ENCODE results near the gene CEP83.

DNA sequence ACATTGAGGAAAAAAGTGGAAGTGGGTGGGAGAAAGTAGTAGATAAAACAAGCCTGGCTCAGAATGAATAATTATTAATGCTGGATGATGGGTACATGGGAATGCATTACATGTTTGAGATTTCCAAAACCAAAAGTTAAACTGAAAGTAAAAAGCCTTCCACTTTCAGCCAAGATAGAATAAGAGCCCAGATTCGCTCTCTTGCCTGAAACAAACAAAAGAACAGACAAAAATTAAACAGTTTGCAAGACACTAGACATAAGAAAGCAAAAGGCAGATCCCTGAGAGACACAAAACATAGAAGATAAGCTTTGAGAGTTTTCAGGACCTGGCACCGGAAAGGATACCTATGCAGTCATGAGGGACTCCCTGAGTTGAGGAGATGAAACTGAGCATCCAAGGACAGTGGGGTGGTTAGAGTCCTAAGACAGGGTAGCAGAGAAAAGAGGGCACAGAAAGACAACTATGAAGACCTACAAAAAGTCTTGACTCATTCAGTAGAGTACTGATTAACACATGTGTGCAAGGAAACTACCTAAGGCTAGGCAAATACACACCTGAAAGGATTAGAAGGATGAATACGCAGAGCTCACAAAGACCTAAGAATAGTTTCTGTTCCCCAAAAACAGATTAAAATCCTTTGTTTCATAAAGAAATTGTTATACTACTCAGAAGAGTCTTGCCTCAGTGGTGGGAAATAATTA is 54.1 kb downstream of the CEP83 start:
- TF ChIP-seq, protein P1, sequence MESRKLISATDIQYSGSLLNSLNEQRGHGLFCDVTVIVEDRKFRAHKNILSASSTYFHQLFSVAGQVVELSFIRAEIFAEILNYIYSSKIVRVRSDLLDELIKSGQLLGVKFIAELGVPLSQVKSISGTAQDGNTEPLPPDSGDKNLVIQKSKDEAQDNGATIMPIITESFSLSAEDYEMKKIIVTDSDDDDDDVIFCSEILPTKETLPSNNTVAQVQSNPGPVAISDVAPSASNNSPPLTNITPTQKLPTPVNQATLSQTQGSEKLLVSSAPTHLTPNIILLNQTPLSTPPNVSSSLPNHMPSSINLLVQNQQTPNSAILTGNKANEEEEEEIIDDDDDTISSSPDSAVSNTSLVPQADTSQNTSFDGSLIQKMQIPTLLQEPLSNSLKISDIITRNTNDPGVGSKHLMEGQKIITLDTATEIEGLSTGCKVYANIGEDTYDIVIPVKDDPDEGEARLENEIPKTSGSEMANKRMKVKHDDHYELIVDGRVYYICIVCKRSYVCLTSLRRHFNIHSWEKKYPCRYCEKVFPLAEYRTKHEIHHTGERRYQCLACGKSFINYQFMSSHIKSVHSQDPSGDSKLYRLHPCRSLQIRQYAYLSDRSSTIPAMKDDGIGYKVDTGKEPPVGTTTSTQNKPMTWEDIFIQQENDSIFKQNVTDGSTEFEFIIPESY (IDR thresholded peaks at IDR 0.05; ENCODE audit: borderline replicate concordance, low read depth) = no peak
- TF ChIP-seq REST (IDR thresholded peaks at IDR 0.05; ENCODE audit: low read depth, low read length) (no peak), ELF1 (IDR thresholded peaks at IDR 0.05) (no peak), MXI1 (IDR thresholded peaks at IDR 0.05; ENCODE audit: low read depth, low read length) (no peak), SMC3 (IDR thresholded peaks at IDR 0.05; ENCODE audit: low read depth, low read length) (no peak), POLR2AphosphoS5 (IDR thresholded peaks at IDR 0.05; ENCODE audit: low read depth, low read length) (no peak), EP300 (IDR thresholded peaks at IDR 0.05; ENCODE audit: borderline replicate concordance in 1 of 2, low read depth in 1 of 2, low read length in 1 of 2) (no peak), TAF1 (IDR thresholded peaks at IDR 0.05; ENCODE audit: borderline replicate concordance, low read depth, low read length) (no peak), EZH2phosphoT487 (IDR thresholded peaks at IDR 0.05; ENCODE audit: borderline replicate concordance, low read depth) (no peak), CHD2 (IDR thresholded peaks at IDR 0.05; ENCODE audit: low read length, partially characterized antibody) (no peak)
- TF ChIP-seq, protein P2, sequence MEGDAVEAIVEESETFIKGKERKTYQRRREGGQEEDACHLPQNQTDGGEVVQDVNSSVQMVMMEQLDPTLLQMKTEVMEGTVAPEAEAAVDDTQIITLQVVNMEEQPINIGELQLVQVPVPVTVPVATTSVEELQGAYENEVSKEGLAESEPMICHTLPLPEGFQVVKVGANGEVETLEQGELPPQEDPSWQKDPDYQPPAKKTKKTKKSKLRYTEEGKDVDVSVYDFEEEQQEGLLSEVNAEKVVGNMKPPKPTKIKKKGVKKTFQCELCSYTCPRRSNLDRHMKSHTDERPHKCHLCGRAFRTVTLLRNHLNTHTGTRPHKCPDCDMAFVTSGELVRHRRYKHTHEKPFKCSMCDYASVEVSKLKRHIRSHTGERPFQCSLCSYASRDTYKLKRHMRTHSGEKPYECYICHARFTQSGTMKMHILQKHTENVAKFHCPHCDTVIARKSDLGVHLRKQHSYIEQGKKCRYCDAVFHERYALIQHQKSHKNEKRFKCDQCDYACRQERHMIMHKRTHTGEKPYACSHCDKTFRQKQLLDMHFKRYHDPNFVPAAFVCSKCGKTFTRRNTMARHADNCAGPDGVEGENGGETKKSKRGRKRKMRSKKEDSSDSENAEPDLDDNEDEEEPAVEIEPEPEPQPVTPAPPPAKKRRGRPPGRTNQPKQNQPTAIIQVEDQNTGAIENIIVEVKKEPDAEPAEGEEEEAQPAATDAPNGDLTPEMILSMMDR (IDR thresholded peaks at IDR 0.05) = no peak
- TF ChIP-seq, protein P3, sequence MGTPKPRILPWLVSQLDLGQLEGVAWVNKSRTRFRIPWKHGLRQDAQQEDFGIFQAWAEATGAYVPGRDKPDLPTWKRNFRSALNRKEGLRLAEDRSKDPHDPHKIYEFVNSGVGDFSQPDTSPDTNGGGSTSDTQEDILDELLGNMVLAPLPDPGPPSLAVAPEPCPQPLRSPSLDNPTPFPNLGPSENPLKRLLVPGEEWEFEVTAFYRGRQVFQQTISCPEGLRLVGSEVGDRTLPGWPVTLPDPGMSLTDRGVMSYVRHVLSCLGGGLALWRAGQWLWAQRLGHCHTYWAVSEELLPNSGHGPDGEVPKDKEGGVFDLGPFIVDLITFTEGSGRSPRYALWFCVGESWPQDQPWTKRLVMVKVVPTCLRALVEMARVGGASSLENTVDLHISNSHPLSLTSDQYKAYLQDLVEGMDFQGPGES (IDR thresholded peaks at IDR 0.05; ENCODE audit: low read depth, low read length) = no peak

All from SK-N-SH (cell line).